Fibroblast of skin of left biceps (primary cell): Measurements from ENCODE around the gene DIAPH3.

Experiments used
- DNase-seq, 2 experiments: peaks; one replicate each; pipeline ENCODE4 v3.0.0-alpha.2; 2013; ENCODE audit warnings: low read depth in 2 of 2

Gene DIAPH3

DNA sequence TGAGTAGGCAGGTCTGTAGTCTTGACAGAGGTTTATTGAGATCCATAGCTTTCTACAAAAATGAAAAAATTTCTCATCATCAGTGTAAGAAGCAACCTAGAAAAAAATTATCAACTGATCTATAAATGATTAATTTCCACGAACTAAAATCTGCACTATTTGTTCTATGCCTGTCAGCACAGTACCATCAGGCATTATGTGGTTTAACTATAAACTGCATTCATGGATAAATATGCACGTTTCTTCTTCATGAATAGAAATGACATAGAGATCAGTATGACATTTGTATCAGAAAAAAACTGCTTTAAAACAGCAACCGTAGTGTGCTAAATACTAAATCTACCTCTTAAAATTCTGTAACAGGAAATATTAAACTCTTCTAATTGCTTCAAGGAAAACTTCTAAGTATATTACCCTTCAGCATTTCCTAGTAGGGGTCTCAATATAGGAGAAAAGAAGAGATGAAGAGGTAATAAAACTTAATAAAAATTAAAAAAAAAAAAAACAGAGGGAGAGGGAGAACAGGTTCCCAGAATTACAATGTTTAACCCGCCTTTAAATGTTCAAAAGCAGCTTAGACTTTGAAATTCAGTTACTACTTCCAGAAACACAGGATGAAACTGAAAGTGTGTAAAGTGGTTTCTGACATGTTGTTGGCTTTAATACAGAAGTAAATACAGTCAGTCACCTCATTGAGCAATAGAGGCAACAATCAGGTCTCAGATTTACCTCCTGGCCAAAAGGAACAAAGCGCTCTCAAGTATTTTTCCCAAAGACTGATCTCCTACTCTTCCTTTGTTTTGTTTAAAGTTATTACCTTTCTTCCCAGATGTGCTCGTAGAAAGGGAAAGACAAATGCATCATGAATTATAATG, 144.4 kb downstream of the DIAPH3 start:
- no peak for DNase-seq

- DNase-seq = no peak
Measured at GRCh38 chr13:60018536-60018935, 145.2 kb downstream of the DIAPH3 start.

- no peak for DNase-seq
Measured at GRCh38 chr13:60016229-60016628, 147.5 kb downstream of the DIAPH3 start.

DNA sequence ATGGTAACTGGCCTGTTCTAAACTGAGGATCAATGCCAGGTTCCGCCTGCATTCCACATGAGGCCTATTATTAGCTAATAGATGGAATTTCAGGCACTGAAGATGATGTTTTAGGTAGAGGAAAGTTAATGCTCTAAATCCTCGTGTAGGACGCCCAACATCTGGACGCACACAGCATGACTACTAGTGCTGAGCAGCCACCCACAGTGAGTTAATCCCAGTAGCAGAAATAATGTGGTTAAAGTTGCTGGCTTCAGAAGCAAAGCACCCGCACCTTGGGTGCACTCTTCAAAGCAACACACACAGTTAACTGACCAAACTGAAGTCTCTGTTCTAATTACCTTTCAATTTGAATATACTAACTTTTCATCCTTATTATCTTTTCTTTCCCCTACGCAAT, 150.6 kb downstream of the DIAPH3 start:
- no peak for DNase-seq

GRCh38 chr13:60012488-60012887, 151.2 kb downstream of the DIAPH3 start:
- no peak for DNase-seq

GRCh38 chr13:60009300-60010253, 154.2 kb downstream of the DIAPH3 start:
- DNase-seq = no peak

GRCh38 chr13:60001889-60002288, 161.8 kb downstream of the DIAPH3 start:
- no peak for DNase-seq

GRCh38 chr13:60000976-60001375, 162.8 kb downstream of the DIAPH3 start:
- DNase-seq = no peak

DNA sequence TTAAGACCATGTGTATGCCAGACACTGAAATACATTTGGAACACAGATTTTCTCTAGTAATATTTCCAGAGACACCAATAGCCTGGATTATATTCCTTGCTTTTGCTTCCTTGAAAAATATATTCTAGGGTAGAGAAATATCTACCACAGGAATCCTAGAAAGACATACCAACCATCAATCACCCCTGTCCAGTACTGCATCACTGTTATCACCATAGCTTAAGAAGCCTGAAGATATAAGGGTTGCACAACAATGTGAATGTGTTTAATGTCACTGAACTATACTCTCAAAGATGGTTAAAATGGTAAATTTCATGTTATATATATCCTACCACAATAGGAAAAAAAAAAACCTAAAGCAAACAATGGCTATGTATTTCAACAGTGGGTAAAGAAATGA, 163.6 kb downstream of the DIAPH3 start:
- DNase-seq = peak; percentile 39 to 49

DNA sequence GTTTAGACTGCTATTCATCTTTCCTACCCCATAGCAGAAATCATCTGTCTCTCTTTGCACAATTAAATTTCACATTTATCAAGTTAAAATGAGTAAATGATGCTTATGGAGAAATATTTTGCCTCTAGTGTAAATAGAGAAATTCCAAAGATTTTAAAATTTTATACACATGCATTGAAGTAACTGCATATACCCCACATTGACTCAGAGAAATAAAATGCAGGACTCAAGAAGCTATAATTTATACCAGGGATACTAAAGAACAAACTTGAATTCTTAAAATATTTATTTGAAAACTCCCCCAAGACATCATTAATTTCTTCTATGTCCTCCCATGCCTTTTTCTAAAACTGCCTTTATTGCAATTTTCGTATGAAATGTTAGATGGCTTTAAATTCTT, 165.8 kb downstream of the DIAPH3 start:
- DNase-seq = peak; percentile 34 to 36

DNA sequence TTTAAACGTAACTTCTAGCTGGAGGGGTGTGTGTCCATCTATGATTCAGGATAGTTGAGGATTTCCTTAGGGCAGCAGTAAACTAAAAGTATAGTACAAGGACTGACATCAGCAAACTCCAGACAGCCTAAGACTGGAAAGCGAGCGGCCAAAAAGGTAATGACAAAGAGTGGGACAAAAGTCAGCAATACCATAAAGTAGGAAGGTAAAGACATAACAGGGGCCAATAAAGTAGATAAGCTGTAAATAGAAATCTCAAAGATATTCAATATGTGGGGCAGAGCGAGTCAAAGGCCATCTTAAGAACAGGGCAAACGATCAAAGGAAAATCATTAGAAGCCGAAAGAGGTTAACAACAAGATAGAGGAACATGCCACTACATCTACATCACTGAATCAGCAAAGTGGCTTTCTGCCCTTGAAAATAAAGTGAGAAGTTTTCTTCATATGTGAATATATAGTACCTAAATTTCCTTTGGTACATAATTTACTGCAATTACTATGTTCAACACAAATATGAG, 167.2 kb downstream of the DIAPH3 start:
- DNase-seq = no peak

GRCh38 chr13:59991395-59991794, 172.3 kb downstream of the DIAPH3 start:
- no peak for DNase-seq

GRCh38 chr13:59982631-59983382, 180.9 kb downstream of the DIAPH3 start:
- peak in 1 of 2 experiments; percentile 7 for DNase-seq

DNA sequence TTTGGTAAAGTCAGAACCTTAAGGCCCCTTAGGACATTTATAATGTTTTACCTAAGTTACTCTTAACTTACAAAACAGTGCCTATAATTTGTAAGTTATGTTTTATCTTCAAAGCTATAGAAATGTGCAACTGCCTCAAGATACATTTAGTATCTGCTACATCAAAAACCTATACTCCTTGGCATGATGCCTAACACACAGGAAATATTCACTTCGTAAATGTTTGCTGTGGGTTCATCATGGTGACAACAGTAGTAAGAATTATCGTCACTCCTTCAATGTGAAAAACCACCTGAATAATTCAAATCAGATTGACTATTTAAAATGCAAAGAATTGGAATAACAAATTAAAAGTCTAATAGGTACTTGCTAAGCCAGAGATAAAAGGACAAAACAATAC, 184.1 kb downstream of the DIAPH3 start:
- DNase-seq = no peak

GRCh38 chr13:59978862-59979261, 184.9 kb downstream of the DIAPH3 start:
- DNase-seq = no peak

DNA sequence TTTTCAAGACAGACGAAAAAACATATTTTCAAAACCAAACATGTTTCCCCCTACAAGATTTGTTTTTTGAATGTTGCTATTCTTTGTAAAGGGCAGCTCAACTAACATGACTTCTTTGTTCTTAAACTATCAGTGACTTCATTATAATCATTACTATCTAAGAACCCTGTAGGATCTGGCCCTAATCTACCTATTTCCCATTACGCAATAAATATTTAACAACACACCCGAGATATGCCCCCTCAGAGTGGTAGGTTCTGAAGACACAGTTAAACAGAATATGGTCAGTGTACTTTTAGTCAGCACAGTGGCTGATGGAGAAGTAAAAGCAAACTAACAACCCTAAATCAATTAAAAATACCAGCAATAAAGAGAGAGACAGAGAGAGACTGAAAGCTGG, 186.9 kb downstream of the DIAPH3 start:
- DNase-seq = no peak

- no peak for DNase-seq
Measured at GRCh38 chr13:59975807-59976435, 187.8 kb downstream of the DIAPH3 start.

GRCh38 chr13:59970847-59971246, 192.9 kb downstream of the DIAPH3 start:
- DNase-seq = no peak

DNA sequence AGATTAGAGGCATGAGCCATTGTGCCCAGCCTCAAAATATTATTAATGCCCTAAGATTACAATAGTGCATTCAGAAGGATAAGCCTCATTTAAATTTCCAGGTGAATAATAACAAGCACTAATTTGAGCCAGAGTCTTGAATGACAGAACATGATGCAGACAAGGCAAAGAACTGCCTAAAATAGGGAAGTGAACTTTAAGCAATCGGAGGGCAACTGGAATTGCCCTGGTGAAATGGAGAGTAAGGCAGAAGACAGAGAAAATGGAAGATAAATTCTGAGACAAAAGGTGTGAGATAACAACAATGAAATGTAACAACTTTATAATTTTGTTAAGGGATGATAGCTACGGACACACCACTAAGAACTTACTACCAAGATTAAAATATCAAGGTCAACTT, 199.9 kb downstream of the DIAPH3 start:
- no peak for DNase-seq

DNA sequence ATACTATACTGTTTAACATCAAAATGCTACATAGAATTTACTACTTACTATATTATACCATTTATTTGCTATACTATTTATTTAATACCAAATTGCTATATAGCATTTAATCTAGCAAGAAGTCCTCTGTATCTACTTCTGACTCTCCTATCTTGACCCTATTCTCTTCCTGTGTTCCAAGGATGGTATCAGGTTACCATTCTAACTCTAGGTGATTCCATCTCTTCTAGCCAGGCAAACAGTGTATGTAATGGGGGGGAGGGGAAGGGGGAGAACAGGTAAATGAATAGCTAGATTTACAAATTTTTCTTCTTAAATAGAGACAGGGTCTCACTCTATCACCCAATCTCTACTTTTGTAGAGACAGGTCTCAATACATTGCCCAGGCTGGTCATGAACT, 200.3 kb downstream of the DIAPH3 start:
- DNase-seq = no peak

DNA sequence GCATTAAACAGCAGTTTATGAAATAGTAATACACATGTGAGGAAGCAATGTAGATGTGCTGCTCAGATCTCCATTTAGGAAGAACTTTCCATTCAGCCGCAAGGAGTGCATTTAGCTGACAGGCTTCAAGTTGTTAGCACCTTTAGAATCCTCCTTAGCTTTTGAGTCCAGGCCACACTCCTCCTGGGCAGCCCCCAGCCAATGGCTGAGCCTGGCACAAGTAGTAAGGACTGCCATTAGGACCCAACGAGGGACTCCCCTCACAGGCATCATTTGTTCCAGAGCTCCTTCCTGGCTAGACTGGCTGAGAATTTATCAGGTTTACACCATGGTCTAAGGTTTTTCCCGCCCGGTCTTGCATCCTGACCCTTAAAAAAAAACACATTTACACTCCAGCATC, 201.4 kb downstream of the DIAPH3 start:
- DNase-seq = no peak
